ENCODE data around the gene MRPL37.

GRCh38 chr1:54160351-54160750 lies 39.6 kb upstream of the MRPL37 start:
- TF ChIP-seq TRIM28 (IDR thresholded peaks at IDR 0.05; ENCODE audit: borderline replicate concordance, low read length) (no peak), ZNF645 (tag by site-specific recombination; IDR thresholded peaks at IDR 0.05) (no peak), ZEB2 (tag by site-specific recombination; IDR thresholded peaks at IDR 0.05) (no peak), PRDM2 (tag by site-specific recombination; IDR thresholded peaks at IDR 0.05; ENCODE audit: borderline replicate concordance) (no peak), REST (tag by site-specific recombination; IDR thresholded peaks at IDR 0.05) (no peak), ZBTB26 (tag by site-specific recombination; optimal IDR thresholded peaks at IDR 0.05) (no peak), ZNF416 (tag by site-specific recombination; IDR thresholded peaks at IDR 0.05) (no peak), ATF2 (tag by site-specific recombination; IDR thresholded peaks at IDR 0.05; ENCODE audit: low read depth) (no peak), CTCF (tag by site-specific recombination; IDR thresholded peaks at IDR 0.05) (no peak), ZBTB7A (tag by site-specific recombination; IDR thresholded peaks at IDR 0.05; ENCODE audit: low read depth) (no peak), ZNF624 (tag by site-specific recombination; IDR thresholded peaks at IDR 0.05) (no peak), SP2 (tag by site-specific recombination; IDR thresholded peaks at IDR 0.05) (no peak), ZNF837 (tag by site-specific recombination; IDR thresholded peaks at IDR 0.05) (no peak)

Measured in HEK293 (cell line).